Measurements from ENCODE around the gene EHD4. TPM values are rescaled to one million over a fixed set of nuclear protein-coding genes. Genes with fewer than 3 reads are reported as not detected.

EHD4 gene
- total RNA-seq, 1 donor from 2014 or later: 30.2 TPM

GRCh38 chr15:41980654-41981323 is 8.4 kb upstream of the EHD4 start:
- no peak for DNase-seq (ENCODE audit: low read depth)
- TF ChIP-seq CTCF (conservative IDR thresholded peaks at IDR 0.05; ENCODE audit: low read depth, low read length): no peak
- H3K4me3 ChIP-seq (ENCODE audit: low read depth, low read length): no peak overlapping the region

GRCh38 chr15:41979493-41980266 is 7.3 kb upstream of the EHD4 start:
- no peak for TF ChIP-seq CTCF (conservative IDR thresholded peaks at IDR 0.05; ENCODE audit: low read depth, low read length)
- H3K4me3 ChIP-seq (ENCODE audit: low read depth, low read length): no peak overlapping the region
- DNase-seq (ENCODE audit: low read depth): no peak

- DNase-seq (ENCODE audit: low read depth): no peak
- no peak for TF ChIP-seq CTCF (conservative IDR thresholded peaks at IDR 0.05; ENCODE audit: low read depth, low read length)
- no peak overlapping the region for H3K4me3 ChIP-seq (ENCODE audit: low read depth, low read length)
These were observed 6.2 kb upstream of the EHD4 start for GRCh38 chr15:41978534-41978933.

GRCh38 chr15:41977757-41978383 is 5.5 kb upstream of the EHD4 start:
- TF ChIP-seq CTCF (conservative IDR thresholded peaks at IDR 0.05; ENCODE audit: low read depth, low read length): no peak
- no peak for DNase-seq (ENCODE audit: low read depth)
- no peak overlapping the region for H3K4me3 ChIP-seq (ENCODE audit: low read depth, low read length)

GRCh38 chr15:41975669-41976068 is 3.3 kb upstream of the EHD4 start:
- no peak overlapping the region for H3K4me3 ChIP-seq (ENCODE audit: low read depth, low read length)
- no peak for TF ChIP-seq CTCF (conservative IDR thresholded peaks at IDR 0.05; ENCODE audit: low read depth, low read length)
- DNase-seq (ENCODE audit: low read depth): no peak

- no peak overlapping the region for H3K4me3 ChIP-seq (ENCODE audit: low read depth, low read length)
- no peak for DNase-seq (ENCODE audit: low read depth)
- TF ChIP-seq CTCF (conservative IDR thresholded peaks at IDR 0.05; ENCODE audit: low read depth, low read length): no peak
These were observed 1.7 kb upstream of the EHD4 start for GRCh38 chr15:41974041-41974440.

Data from epithelial cell of proximal tubule (primary cell).